GM06990 (cell line): Measurements from ENCODE around the gene KLC4.

Experiments used
- DNase-seq: peaks from one replicate; pipeline ENCODE4 v3.0.0-alpha.2; 2011; ENCODE audit not compliant: insufficient read length; ENCODE audit errors: extremely low read depth
- H3K27me3 ChIP-seq: replicated peaks from 2 replicates; pipeline ENCODE4 v1.6.0; 2011; ENCODE audit warnings: low read length; ENCODE audit not compliant: control insufficient read depth, insufficient read depth
- H3K36me3 ChIP-seq: 2 replicates; pipeline ENCODE4 v1.5.1; 2011; ENCODE audit warnings: low read length; ENCODE audit not compliant: control insufficient read depth, insufficient read depth
- H3K4me3 ChIP-seq: replicated peaks from 2 replicates; pipeline ENCODE4 v1.5.1; 2011; ENCODE audit warnings: low read depth, mild to moderate bottlenecking, control low read depth, low read length
- CTCF ChIP-seq: IDR thresholded peaks from 2 replicates; pipeline ENCODE4 v1.5.1; 2011; ENCODE audit warnings: low read length, control low read depth, mild to moderate bottlenecking, inconsistent platforms; ENCODE audit not compliant: insufficient read depth, poor library complexity, severe bottlenecking

KLC4 gene

GRCh38 chr6:43090559-43090956 lies 31.1 kb downstream of the KLC4 start:
- Histone ChIP-seq H3K4me3 (no peak overlapping the region), H3K27me3 (no peaks in the 10 kb centered on the region), H3K36me3 (no peaks in the 10 kb centered on the region)
- DNase-seq: no peak
- no peak for TF ChIP-seq CTCF

- Histone ChIP-seq H3K4me3 (no peak overlapping the region), H3K27me3 (no peaks in the 10 kb centered on the region), H3K36me3 (no peaks in the 10 kb centered on the region)
- no peak for TF ChIP-seq CTCF
- DNase-seq: no peak
Measured at GRCh38 chr6:43091020-43091419, 31.6 kb downstream of the KLC4 start.

GRCh38 chr6:43091436-43091991 lies 32.1 kb downstream of the KLC4 start:
- no peak for TF ChIP-seq CTCF
- H3K4me3 ChIP-seq: no peak overlapping the region
- DNase-seq: no peak
- no peaks in the 10 kb centered on the region for H3K36me3 ChIP-seq
- no peaks in the 10 kb centered on the region for H3K27me3 ChIP-seq

GRCh38 chr6:43092635-43093034 lies 33.2 kb downstream of the KLC4 start:
- H3K36me3 ChIP-seq: no peaks in the 10 kb centered on the region
- DNase-seq: no peak
- no peak for TF ChIP-seq CTCF
- no peak overlapping the region for H3K4me3 ChIP-seq
- H3K27me3 ChIP-seq: no peaks in the 10 kb centered on the region

- no peaks in the 10 kb centered on the region for H3K27me3 ChIP-seq
- no peak overlapping the region for H3K4me3 ChIP-seq
- no peak for TF ChIP-seq CTCF
- no peaks in the 10 kb centered on the region for H3K36me3 ChIP-seq
- no peak for DNase-seq
Measured at GRCh38 chr6:43093436-43094289, 34.2 kb downstream of the KLC4 start.
